Measurements from ENCODE around the gene POLRMT. TPM values are rescaled to one million over a fixed set of nuclear protein-coding genes. Genes with fewer than 3 reads are reported as not detected.
A peak's percentile ranks its signal among the peaks of the same experiment; 100 is the strongest.

Gene POLRMT
- polyA plus RNA-seq, 1 donor (not counting 4 experiments of a cell fraction or from before 2014, with no cell fraction given), result 33.3 TPM

GRCh38 chr19:660793-661426 lies 27.6 kb upstream of the POLRMT start:
- H3K9me1 ChIP-seq (ENCODE audit: control insufficient read depth, extremely low read depth, insufficient read depth, low read length), result peaks cover 6% of the 10 kb centered on the region
- H2AFZ ChIP-seq (ENCODE audit: control insufficient read depth, low read length), result no peak overlapping the region
- H3K9ac ChIP-seq (ENCODE audit: control insufficient read depth, extremely low read depth, insufficient read depth, low read length), result peak overlapping the region; percentile 86
- H3K36me3 ChIP-seq (ENCODE audit: control insufficient read depth in 2 of 2, extremely low read depth in 1 of 2, insufficient read depth in 2 of 2, low read length in 2 of 2), result peaks cover 10 to 11% of the 10 kb centered on the region in 2 experiments
- dilution Hi-C loops (cut with MboI; ENCODE audit: extremely low pct_ligation_motif_present, low sequenced_read_pairs), result no loop called here
- peak overlapping the region; percentile 96 for H3K27ac ChIP-seq (ENCODE audit: control insufficient read depth, insufficient read depth, low read length)
- DNase-seq (ENCODE audit: low read depth, low spot score) (no peak), FAIRE-seq (no peak)
- peak overlapping the region; percentile 84 to 96 (median 85) for H3K4me3 ChIP-seq (ENCODE audit: control insufficient read depth in 2 of 3, extremely low read depth in 1 of 3, insufficient read depth in 2 of 3, low read depth in 1 of 3, low read length in 3 of 3)
- TF ChIP-seq CTCF (optimal IDR thresholded peaks at IDR 0.05 in 1 of 3, IDR thresholded peaks at IDR 0.05 in 1 of 3, conservative IDR thresholded peaks at IDR 0.05 in 1 of 3; ENCODE audit: extremely low read depth in 1 of 3, insufficient read depth in 2 of 3, low read length in 3 of 3) (no peak), EZH2 (IDR thresholded peaks at IDR 0.05; ENCODE audit: low read length) (no peak)
- no peaks in the 10 kb centered on the region for H3K27me3 ChIP-seq (ENCODE audit: control insufficient read depth, extremely low read depth, insufficient read depth, low read length)
- H3K4me1 ChIP-seq (ENCODE audit: control insufficient read depth, extremely low read depth, insufficient read depth, low read length), result peaks cover 48% of the 10 kb centered on the region
- H3K4me2 ChIP-seq (ENCODE audit: control insufficient read depth, extremely low read depth, insufficient read depth, low read depth, low read length), result peak overlapping the region; percentile 99
- peaks cover 71% of the 10 kb centered on the region for H3K79me2 ChIP-seq (ENCODE audit: control insufficient read depth, insufficient read depth, low read length)
- no peaks in the 10 kb centered on the region for H3K9me3 ChIP-seq (ENCODE audit: control insufficient read depth, low read depth, low read length)
- H4K20me1 ChIP-seq (ENCODE audit: control insufficient read depth, extremely low read depth, insufficient read depth, low read length), result peaks cover 50% of the 10 kb centered on the region

- peaks cover 6% of the 10 kb centered on the region for H3K9me1 ChIP-seq (ENCODE audit: control insufficient read depth, extremely low read depth, insufficient read depth, low read length)
- FAIRE-seq (peak; percentile 83), DNase-seq (ENCODE audit: low read depth, low spot score) (peak; percentile 70)
- peak overlapping the region; percentile 86 for H3K9ac ChIP-seq (ENCODE audit: control insufficient read depth, extremely low read depth, insufficient read depth, low read length)
- H3K4me2 ChIP-seq (ENCODE audit: control insufficient read depth, extremely low read depth, insufficient read depth, low read depth, low read length), result peak overlapping the region; percentile 99
- no peaks in the 10 kb centered on the region for H3K9me3 ChIP-seq (ENCODE audit: control insufficient read depth, low read depth, low read length)
- H4K20me1 ChIP-seq (ENCODE audit: control insufficient read depth, extremely low read depth, insufficient read depth, low read length), result peaks cover 59% of the 10 kb centered on the region
- peak overlapping the region; percentile 96 for H3K27ac ChIP-seq (ENCODE audit: control insufficient read depth, insufficient read depth, low read length)
- dilution Hi-C loops (cut with MboI; ENCODE audit: extremely low pct_ligation_motif_present, low sequenced_read_pairs), result no loop called here
- peaks cover 88% of the 10 kb centered on the region for H3K79me2 ChIP-seq (ENCODE audit: control insufficient read depth, insufficient read depth, low read length)
- peaks cover 43% of the 10 kb centered on the region for H3K4me1 ChIP-seq (ENCODE audit: control insufficient read depth, extremely low read depth, insufficient read depth, low read length)
- H3K4me3 ChIP-seq (ENCODE audit: control insufficient read depth in 2 of 3, extremely low read depth in 1 of 3, insufficient read depth in 2 of 3, low read depth in 1 of 3, low read length in 3 of 3), result peak overlapping the region; percentile 29 to 48 (median 33)
- peaks cover 16 to 20% of the 10 kb centered on the region in 2 experiments for H3K36me3 ChIP-seq (ENCODE audit: control insufficient read depth in 2 of 2, extremely low read depth in 1 of 2, insufficient read depth in 2 of 2, low read length in 2 of 2)
- no peak overlapping the region for H2AFZ ChIP-seq (ENCODE audit: control insufficient read depth, low read length)
- no peaks in the 10 kb centered on the region for H3K27me3 ChIP-seq (ENCODE audit: control insufficient read depth, extremely low read depth, insufficient read depth, low read length)
- TF ChIP-seq EZH2 (IDR thresholded peaks at IDR 0.05; ENCODE audit: low read length) (no peak), CTCF (optimal IDR thresholded peaks at IDR 0.05 in 1 of 3, IDR thresholded peaks at IDR 0.05 in 1 of 3, conservative IDR thresholded peaks at IDR 0.05 in 1 of 3; ENCODE audit: extremely low read depth in 1 of 3, insufficient read depth in 2 of 3, low read length in 3 of 3) (peak in 2 of 3 experiments; percentile 1 to 24)
Observed at GRCh38 chr19:658916-659839, 25.8 kb upstream of the POLRMT start.
